HepG2 (cell line): ENCODE data around the gene VEGFC. TPM values are rescaled to one million over a fixed set of nuclear protein-coding genes. Genes with fewer than 3 reads are reported as not detected.

Experiments
- CREM ChIP-seq, 2 experiments: sonication (generic) in 1 of 2; formaldehyde crosslinking in 1 of 2; IDR thresholded peaks; 2 replicates each; pipeline versions ENCODE4 v1.4.0 to v1.6.1; 2016 to 2020; ENCODE audit warnings: antibody characterized with exemption in 1 of 2, mild to moderate bottlenecking in 1 of 2, missing genetic modification reagents in 1 of 2
- GLI4 ChIP-seq: sonication (generic); formaldehyde crosslinking; IDR thresholded peaks from 2 replicates; pipeline ENCODE4 v1.5.1; 2020; ENCODE audit warnings: missing genetic modification reagents, mild to moderate bottlenecking, moderate library complexity, borderline replicate concordance
- KLF9 ChIP-seq: IDR thresholded peaks from 2 replicates; pipeline ENCODE4 v1.6.1; 2016; ENCODE audit warnings: low read depth
- NAIF1 ChIP-seq: sonication (generic); formaldehyde crosslinking; IDR thresholded peaks from 2 replicates; pipeline ENCODE4 v1.5.0; 2020; ENCODE audit warnings: mild to moderate bottlenecking, missing genetic modification reagents, borderline replicate concordance
- SMAD9 ChIP-seq: sonication (generic); formaldehyde crosslinking; IDR thresholded peaks from 2 replicates; pipeline ENCODE4 v1.5.1; 2020; ENCODE audit warnings: mild to moderate bottlenecking, missing genetic modification reagents
- THAP8 ChIP-seq: sonication (generic); formaldehyde crosslinking; IDR thresholded peaks from 2 replicates; pipeline ENCODE4 v1.5.1; 2020; ENCODE audit warnings: missing genetic modification reagents, mild to moderate bottlenecking, borderline replicate concordance
- XRCC5 ChIP-seq: fragments of 200-400 bp; formaldehyde crosslinking; optimal IDR thresholded peaks from 2 replicates; pipeline ENCODE3; 2017; ENCODE audit warnings: mild to moderate bottlenecking, low read length
- ZNF350 ChIP-seq: sonication (generic); formaldehyde crosslinking; IDR thresholded peaks from 2 replicates; pipeline ENCODE4 v1.4.0; 2020; ENCODE audit warnings: mild to moderate bottlenecking, low read depth, missing genetic modification reagents, borderline replicate concordance
- ZNF724P ChIP-seq: sonication (generic); formaldehyde crosslinking; IDR thresholded peaks from 2 replicates; pipeline ENCODE4 v1.8.0; 2022; ENCODE audit warnings: missing genetic modification reagents, borderline replicate concordance
- polyA plus RNA-seq, 8 experiments: library from polyadenylated mRNA; depleted of rRNA in 3 of 8; stranded (reverse) in 7 of 8; unstranded in 1 of 8; fragments of >200 nt; fragmentation: Illumina TruSeq in 4 of 8; extraction: Trizol in 4 of 8; gene quantifications; 2 replicates each; pipeline versions ENCODE4 v1.2.1 to v1.2.3, GENCODE V29; 2011 to 2016; ENCODE audit warnings: low read depth in 4 of 8, missing spikeins in 1 of 8, mixed read lengths in 1 of 8; ENCODE audit not compliant: insufficient read depth in 1 of 8
- total RNA-seq, 5 experiments: library from RNA; depleted of rRNA; stranded (reverse); fragments of >200 nt; fragmentation: Illumina TruSeq; extraction: Trizol; gene quantifications; 2 replicates each; pipeline ENCODE4 v1.2.3, GENCODE V29; 2016; ENCODE audit warnings: low read depth in 1 of 5
- TF ChIP-seq, protein P1 (sequence below), 2 experiments: fragments of 450-650 bp in 1 of 2; sonication (generic) in 1 of 2; formaldehyde crosslinking in 1 of 2; IDR thresholded peaks; 2 replicates each; pipeline versions ENCODE4 v1.6.1 to v1.8.0; 2016 to 2022; ENCODE audit warnings: antibody characterized with exemption in 1 of 2, mild to moderate bottlenecking in 1 of 2, missing genetic modification reagents in 1 of 2
- TF ChIP-seq, protein P2 (sequence below): sonication (generic); formaldehyde crosslinking; IDR thresholded peaks from 2 replicates; pipeline ENCODE4 v1.4.0; 2020; ENCODE audit warnings: mild to moderate bottlenecking, missing genetic modification reagents

The VEGFC gene
- total and polyA plus RNA-seq, 2 of the 13 experiments (the other 11 are each of a cell fraction or from before 2014, with no cell fraction given) = not detected

GRCh38 chr4:176767183-176767582 is 25.5 kb downstream of the VEGFC start (continued):
- TF ChIP-seq, protein P1, sequence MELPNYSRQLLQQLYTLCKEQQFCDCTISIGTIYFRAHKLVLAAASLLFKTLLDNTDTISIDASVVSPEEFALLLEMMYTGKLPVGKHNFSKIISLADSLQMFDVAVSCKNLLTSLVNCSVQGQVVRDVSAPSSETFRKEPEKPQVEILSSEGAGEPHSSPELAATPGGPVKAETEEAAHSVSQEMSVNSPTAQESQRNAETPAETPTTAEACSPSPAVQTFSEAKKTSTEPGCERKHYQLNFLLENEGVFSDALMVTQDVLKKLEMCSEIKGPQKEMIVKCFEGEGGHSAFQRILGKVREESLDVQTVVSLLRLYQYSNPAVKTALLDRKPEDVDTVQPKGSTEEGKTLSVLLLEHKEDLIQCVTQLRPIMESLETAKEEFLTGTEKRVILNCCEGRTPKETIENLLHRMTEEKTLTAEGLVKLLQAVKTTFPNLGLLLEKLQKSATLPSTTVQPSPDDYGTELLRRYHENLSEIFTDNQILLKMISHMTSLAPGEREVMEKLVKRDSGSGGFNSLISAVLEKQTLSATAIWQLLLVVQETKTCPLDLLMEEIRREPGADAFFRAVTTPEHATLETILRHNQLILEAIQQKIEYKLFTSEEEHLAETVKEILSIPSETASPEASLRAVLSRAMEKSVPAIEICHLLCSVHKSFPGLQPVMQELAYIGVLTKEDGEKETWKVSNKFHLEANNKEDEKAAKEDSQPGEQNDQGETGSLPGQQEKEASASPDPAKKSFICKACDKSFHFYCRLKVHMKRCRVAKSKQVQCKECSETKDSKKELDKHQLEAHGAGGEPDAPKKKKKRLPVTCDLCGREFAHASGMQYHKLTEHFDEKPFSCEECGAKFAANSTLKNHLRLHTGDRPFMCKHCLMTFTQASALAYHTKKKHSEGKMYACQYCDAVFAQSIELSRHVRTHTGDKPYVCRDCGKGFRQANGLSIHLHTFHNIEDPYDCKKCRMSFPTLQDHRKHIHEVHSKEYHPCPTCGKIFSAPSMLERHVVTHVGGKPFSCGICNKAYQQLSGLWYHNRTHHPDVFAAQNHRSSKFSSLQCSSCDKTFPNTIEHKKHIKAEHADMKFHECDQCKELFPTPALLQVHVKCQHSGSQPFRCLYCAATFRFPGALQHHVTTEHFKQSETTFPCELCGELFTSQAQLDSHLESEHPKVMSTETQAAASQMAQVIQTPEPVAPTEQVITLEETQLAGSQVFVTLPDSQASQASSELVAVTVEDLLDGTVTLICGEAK (IDR thresholded peaks at IDR 0.05) = no peak
- TF ChIP-seq, protein P1 (CRISPR knock-in tag; IDR thresholded peaks at IDR 0.05) = no peak
- TF ChIP-seq CREM (IDR thresholded peaks at IDR 0.05) = no peak
- TF ChIP-seq CREM (CRISPR knock-in tag; IDR thresholded peaks at IDR 0.05) = no peak
- no peak for TF ChIP-seq NAIF1 (CRISPR knock-in tag)
- no peak for TF ChIP-seq ZNF350
- no peak for TF ChIP-seq ZNF724P
- TF ChIP-seq, protein P2, sequence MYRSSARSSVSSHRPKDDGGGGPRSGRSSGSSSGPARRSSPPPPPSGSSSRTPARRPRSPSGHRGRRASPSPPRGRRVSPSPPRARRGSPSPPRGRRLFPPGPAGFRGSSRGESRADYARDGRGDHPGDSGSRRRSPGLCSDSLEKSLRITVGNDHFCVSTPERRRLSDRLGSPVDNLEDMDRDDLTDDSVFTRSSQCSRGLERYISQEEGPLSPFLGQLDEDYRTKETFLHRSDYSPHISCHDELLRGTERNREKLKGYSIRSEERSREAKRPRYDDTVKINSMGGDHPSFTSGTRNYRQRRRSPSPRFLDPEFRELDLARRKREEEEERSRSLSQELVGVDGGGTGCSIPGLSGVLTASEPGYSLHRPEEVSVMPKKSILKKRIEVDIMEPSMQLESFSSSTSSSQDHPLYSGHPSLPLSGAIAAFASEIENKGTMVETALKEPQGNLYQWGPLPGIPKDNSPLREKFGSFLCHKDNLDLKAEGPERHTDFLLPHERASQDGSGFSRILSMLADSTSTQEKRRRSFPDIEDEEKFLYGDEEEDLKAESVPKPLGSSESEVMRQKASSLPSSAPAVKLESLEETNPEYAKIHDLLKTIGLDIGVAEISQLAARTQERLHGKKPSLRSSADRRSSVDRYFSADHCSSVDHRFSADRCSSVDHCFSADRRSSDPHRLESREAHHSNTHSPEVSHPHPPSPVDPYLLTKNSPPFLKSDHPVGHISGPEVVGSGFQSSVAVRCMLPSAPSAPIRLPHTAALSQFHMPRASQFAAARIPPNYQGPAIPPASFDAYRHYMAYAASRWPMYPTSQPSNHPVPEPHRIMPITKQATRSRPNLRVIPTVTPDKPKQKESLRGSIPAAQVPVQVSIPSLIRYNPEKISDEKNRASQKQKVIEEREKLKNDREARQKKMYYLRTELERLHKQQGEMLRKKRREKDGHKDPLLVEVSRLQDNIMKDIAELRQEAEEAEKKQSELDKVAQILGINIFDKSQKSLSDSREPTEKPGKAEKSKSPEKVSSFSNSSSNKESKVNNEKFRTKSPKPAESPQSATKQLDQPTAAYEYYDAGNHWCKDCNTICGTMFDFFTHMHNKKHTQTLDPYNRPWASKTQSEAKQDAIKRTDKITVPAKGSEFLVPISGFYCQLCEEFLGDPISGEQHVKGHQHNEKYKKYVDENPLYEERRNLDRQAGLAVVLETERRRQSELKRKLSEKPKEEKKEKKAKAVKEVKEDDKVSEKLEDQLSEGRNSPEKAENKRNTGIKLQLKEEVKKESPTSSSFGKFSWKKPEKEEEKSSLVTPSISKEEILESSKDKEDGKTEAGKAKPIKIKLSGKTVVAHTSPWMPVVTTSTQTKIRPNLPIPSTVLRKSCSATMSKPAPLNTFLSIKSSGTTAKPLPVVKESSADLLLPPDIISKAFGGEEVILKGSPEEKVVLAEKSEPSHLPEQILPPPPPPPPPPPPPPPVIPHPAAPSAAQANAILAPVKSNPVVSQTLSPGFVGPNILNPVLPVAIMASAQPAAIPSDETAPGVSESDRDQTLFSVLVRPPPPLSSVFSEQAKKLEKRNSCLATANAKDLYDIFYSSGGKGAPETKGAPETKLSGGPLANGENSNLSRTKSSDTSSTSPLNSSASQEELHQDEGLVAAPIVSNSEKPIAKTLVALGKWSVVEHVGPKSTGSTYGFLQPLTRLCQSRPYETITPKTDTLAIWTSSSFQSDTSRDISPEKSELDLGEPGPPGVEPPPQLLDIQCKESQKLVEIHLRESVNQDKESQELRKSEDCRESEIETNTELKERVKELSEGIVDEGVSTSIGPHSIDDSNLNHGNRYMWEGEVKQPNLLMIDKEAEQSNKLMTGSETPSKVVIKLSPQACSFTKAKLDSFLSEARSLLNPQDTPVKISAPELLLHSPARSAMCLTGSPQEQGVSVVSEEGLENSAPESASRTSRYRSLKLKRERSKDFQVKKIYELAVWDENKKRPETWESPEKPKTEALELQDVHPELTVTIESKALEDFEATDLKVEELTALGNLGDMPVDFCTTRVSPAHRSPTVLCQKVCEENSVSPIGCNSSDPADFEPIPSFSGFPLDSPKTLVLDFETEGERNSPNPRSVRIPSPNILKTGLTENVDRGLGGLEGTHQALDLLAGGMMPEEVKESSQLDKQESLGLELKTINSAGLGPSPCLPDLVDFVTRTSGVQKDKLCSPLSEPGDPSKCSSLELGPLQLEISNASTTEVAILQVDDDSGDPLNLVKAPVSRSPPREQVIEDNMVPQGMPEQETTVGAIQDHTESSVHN (CRISPR knock-in tag) = no peak
- no peak for TF ChIP-seq XRCC5
- no peak for TF ChIP-seq KLF9 (CRISPR knock-in tag)
- no peak for TF ChIP-seq THAP8 (CRISPR knock-in tag)
- TF ChIP-seq SMAD9 (CRISPR knock-in tag) = no peak
- no peak for TF ChIP-seq GLI4 (CRISPR knock-in tag)
